HG02571 (cell line): Measurements from ENCODE around the gene ARID3A.

ENCODE experiments used
- ATAC-seq: cut with Tn5 transposase; IDR thresholded peaks from one replicate; pipeline ENCODE4 v1.9.1; 2021; ENCODE audit warnings: mild to moderate bottlenecking, moderate library complexity; ENCODE audit not compliant: unreplicated experiment

ARID3A gene

GRCh38 chr19:958967-959855 lies 33.4 kb downstream of the ARID3A start:
- no peak for ATAC-seq

- no peak for ATAC-seq
Measured at GRCh38 chr19:960020-960419, 34.2 kb downstream of the ARID3A start.

GRCh38 chr19:960601-960938 lies 34.7 kb downstream of the ARID3A start:
- no peak for ATAC-seq

- ATAC-seq: no peak
Measured at GRCh38 chr19:961866-962620, 36.2 kb downstream of the ARID3A start.

- no peak for ATAC-seq
Measured at GRCh38 chr19:962683-963400, 37.0 kb downstream of the ARID3A start.

- ATAC-seq: no peak
Measured at GRCh38 chr19:963486-963951, 37.7 kb downstream of the ARID3A start.

- no peak for ATAC-seq
Measured at GRCh38 chr19:964116-964520, 38.3 kb downstream of the ARID3A start.

GRCh38 chr19:964761-965694 lies 39.2 kb downstream of the ARID3A start:
- ATAC-seq: no peak

GRCh38 chr19:966485-967088 lies 40.8 kb downstream of the ARID3A start:
- ATAC-seq: no peak

- no peak for ATAC-seq
Measured at GRCh38 chr19:970695-971094, 44.9 kb downstream of the ARID3A start.

- no peak for ATAC-seq
Measured at GRCh38 chr19:971795-972194, 46.0 kb downstream of the ARID3A start.

GRCh38 chr19:972281-972680 lies 46.4 kb downstream of the ARID3A start:
- ATAC-seq: no peak

- no peak for ATAC-seq
Measured at GRCh38 chr19:973726-974563, 48.1 kb downstream of the ARID3A start.

GRCh38 chr19:974564-975257 lies 48.9 kb downstream of the ARID3A start:
- no peak for ATAC-seq

- no peak for ATAC-seq
Measured at GRCh38 chr19:976476-976875, 50.6 kb downstream of the ARID3A start.

- ATAC-seq: no peak
Measured at GRCh38 chr19:977058-977464, 51.2 kb downstream of the ARID3A start.

GRCh38 chr19:979318-979741 lies 53.5 kb downstream of the ARID3A start:
- no peak for ATAC-seq
